CMK (cell line): Measurements from ENCODE around the gene TMEM208.

Experiments used
- DNase-seq: peaks from one replicate; pipeline ENCODE4 v3.0.0-alpha.2; 2010; ENCODE audit warnings: low read depth

Gene TMEM208

GRCh38 chr16:67252609-67253497, 25.9 kb downstream of the TMEM208 start:
- DNase-seq, result no peak

DNA sequence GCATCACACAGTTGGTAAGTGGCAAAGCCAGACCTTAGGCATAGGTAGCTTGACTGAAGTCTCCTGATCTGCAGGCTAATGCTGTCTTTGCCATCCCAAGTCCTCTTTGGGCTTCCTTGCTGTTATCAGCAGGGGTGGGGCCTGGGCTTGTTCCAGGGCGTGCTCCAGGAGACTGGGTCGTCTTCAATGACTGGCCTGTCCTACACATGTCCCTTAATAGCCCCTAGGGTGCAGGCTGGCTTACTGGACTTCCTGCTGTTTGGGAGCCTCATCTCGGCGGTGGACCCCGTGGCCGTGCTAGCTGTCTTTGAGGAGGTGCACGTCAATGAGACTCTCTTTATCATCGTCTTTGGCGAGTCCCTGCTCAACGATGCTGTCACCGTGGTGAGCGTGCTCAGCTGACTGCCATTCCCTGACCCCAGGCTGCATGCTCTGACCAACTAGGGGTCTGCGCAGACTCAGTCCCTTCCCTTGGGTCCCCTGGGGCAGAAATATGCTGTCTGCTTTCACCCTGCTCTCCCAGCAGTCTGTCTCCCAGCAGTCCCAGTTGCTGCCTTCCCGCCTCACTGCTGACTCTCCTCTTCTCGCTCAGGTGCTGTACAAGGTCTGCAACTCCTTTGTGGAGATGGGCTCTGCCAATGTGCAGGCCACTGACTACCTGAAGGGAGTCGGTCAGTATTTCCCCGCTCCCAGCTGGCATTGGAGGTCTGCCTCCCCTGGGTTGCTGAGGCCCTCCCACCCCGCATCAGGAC, 28.0 kb downstream of the TMEM208 start:
- DNase-seq, result no peak

DNA sequence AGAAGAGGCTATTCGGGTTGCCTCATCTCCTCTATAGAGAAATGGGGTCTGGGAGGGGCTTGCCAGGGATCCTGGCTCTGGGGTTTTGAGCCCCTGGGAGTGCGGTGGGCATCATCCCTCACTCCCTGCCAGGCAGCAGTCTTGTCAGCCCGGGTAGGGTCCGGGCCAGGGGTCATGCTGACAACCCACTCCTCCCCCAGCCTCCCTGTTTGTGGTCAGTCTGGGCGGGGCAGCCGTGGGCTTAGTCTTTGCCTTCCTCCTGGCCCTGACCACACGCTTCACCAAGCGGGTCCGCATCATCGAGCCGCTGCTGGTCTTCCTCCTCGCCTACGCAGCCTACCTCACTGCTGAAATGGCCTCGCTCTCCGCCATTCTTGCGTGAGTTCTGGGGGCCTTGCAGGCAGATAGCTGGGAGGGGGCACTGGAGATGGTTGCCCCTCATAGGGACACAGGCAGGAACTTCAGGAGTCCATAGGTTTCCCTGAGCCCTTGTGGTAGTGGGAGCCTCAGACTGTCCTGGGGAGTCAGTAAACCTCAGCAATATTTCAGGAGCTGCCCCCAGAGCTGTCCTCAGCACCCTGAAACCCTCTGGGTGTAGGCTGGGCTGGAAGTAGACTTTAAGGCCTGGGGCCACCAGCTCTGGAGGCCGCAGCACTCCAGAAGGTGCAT, 28.8 kb downstream of the TMEM208 start:
- DNase-seq, result no peak

DNA sequence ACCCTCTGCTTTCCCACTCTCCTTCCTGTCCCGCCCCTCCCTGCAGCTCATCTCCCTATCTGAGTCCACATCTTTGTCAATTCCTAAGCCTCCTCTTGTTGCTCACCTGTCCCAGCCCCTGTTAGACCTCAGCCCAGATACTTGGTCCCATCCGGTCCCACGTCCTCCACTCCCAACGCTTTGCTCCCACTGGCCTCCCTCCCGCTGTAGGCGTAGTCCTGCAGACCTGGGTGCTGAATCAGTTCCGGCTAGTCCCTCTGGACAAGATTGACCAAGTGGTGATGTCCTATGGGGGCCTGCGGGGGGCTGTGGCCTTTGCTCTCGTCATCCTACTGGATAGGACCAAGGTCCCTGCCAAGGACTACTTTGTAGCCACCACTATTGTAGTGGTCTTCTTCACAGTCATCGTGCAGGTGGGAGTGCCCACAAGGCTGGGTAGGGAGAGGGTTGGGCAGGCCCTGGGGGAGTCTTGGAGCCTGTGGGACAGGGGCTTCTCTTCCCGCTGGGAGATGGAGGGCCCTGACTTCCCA, 29.8 kb downstream of the TMEM208 start:
- DNase-seq, result no peak

DNA sequence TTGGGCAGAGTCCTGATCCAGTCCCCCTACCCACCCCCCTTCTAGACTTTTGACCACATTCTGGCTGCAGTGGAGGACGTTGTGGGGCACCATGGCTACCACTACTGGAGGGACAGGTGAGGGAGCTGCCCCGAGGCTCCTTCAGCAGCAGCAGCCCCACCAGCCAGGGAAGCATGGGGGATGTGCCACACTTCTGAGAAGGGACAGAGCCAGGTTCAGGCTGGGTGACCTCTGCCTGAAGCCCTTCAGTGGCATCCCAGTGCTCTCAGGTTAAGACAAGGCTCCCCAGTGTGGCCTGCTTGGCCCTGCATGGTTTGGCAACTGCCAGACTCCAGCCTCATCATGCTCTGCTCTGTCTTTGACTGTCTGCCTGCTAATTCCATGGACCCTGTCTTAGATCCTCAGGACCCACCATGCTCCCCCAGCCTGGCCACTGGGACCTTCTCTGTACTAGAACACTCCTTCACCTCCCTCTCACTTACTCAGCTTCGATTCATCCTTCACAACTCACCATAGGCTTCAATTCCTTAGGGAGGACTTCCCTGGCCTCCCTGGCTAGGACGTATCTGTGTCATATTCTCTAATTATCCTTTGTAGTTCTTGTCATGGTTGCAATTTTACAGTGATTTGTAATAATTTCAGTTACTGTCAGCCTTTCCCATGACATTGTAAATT, 30.7 kb downstream of the TMEM208 start:
- no peak for DNase-seq

- no peak for DNase-seq
Observed at GRCh38 chr16:67258161-67258835, 31.4 kb downstream of the TMEM208 start.

DNA sequence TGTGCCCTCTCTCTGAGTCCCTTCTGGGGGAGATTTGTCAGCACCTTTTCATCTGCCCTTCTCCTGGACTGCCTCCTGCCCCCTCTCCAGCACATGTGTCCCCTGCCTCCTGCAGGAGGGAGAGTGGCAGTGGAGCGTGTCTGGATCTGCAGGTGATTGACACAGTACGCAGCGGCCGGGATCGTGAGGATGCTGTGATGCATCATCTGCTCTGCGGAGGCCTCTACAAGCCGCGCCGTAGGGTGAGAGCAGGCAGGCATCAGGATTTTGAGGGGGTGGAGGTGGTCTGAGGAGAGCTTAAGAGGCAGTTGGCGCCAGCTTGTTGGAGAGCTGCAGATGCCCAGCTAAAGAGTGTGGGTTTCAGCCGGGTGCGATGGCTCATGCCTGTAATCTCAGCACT, 32.8 kb downstream of the TMEM208 start:
- no peak for DNase-seq

DNA sequence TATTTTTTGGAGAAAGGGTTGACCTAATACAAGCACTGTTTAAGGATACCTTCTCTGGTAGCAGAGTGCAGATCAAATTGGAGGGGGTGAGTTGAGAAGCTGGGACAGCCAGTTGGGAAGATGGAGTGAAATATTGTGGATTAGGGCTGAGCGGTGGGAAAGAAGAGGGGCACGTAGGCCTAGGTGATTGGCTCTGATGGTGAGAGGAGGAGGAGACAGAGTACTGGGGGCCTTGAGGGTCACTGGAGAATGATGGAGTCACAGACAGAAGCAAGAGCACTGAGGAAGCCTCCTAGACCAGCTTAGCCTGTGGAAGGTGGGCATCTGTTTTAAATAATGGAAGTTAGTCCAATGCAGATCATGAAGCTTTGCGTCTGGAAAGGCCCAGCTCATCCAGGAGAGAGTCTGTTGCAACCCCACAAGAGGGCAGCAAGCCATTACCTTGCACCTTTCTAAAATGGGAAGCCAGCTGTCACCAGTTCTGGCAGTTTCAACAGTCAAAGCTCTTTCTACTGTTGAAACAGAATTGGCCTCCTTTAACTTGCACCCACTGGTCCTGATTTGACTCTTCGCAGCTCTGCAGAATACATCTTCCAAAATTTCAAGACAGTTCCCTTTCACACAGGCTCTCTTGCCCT, 33.6 kb downstream of the TMEM208 start:
- DNase-seq, result no peak

- DNase-seq, result no peak
Observed at GRCh38 chr16:67263201-67263600, 36.3 kb downstream of the TMEM208 start.

DNA sequence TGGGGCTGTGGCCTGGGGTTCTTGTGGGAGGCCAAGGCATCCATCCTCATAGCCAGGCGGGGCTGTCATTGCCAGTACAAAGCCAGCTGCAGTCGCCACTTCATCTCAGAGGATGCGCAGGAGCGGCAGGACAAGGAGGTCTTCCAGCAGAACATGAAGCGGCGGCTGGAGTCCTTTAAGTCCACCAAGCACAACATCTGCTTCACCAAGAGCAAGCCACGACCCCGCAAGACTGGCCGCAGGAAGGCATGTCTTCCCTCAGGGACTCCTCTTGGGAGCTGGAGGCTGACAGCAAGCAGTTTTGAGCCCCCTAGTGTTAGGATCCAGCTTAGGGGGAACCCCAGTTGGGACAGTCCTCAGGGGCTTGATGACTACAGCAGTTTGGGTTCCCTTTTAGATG, 37.3 kb downstream of the TMEM208 start:
- no peak for DNase-seq

- DNase-seq, result no peak
Observed at GRCh38 chr16:67264866-67265265, 37.9 kb downstream of the TMEM208 start.

GRCh38 chr16:67265834-67266233, 38.9 kb downstream of the TMEM208 start:
- DNase-seq, result no peak

DNA sequence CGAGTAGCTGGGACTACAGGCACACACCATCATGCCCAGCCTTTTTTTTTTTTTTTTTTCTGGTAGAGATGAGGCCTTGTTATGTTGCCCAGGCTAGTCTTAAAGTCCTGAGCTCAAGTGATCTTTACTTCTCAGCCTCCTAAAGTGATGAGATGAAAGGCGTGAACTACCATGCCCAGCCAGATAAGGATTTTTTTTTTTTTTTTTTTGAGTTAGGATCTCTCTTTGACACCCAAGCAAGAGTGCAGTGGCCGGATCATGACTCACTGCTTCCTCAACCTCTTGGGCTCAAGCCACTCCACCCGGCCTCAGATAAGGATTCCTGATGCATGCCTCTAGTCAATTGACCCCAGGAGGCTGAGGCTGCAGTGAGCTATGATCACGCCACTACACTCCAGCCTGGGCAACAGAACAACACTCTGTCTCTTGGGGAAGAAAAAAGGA, 41.2 kb downstream of the TMEM208 start:
- peak; percentile 91 for DNase-seq

GRCh38 chr16:67269766-67270165, 42.8 kb downstream of the TMEM208 start:
- DNase-seq, result no peak

DNA sequence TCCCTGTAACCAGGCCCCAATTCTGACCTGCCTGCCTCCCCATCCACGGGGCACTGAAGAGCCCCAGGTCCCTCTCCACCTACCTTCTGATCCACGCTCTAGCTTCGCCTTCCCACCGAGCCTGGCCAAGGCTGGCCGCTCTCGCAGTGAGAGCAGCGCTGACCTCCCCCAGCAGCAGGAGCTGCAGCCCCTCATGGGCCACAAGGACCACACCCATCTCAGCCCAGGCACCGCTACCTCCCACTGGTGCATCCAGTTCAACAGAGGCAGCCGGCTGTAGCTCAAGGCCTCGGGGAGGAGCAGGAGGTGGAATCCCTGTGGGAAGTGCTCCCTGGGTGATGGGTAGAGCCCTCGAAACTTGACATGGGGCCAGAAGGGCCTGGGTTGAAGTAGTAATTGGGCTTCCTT, 44.0 kb downstream of the TMEM208 start:
- no peak for DNase-seq

DNA sequence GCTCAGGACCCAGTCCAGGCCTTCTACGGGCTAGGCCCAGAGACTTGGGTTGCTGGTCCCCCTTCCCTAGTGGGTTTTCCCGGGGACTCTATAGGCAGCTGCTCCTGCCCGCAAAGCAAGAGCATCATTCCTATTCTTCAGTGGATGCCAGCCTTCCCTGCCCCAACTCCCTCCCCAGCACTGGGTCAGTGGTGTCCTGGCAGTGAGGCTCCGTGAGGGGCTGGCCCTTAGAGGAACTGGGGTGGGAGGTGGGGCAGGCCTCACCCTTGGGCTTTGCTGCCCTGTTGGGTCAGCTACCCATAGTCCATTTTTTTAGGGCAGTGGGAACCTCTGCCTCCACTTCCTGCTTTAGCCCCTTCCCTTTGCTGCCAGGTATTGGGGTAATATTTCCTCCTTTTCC, 44.5 kb downstream of the TMEM208 start:
- DNase-seq, result no peak

- no peak for DNase-seq
Observed at GRCh38 chr16:67275321-67275720, 48.4 kb downstream of the TMEM208 start.

GRCh38 chr16:67277294-67277998, 50.5 kb downstream of the TMEM208 start:
- no peak for DNase-seq

- DNase-seq, result no peak
Observed at GRCh38 chr16:67277999-67278772, 51.3 kb downstream of the TMEM208 start.
